CD4-positive, alpha-beta T cell treated with Interleukin-17A for 4 hours (primary cell): ENCODE results near the gene LGALS9.
"Not testable (repeated sequence)": the region's sequence is repeated elsewhere in the genome, so short reads cannot be mapped to it uniquely, and the experiment has no call there.

Experiments used
- DNase-seq: peaks from one replicate; pipeline ENCODE4 v3.0.0-alpha.2; 2020; ENCODE audit warnings: mixed read lengths

Gene LGALS9

DNA sequence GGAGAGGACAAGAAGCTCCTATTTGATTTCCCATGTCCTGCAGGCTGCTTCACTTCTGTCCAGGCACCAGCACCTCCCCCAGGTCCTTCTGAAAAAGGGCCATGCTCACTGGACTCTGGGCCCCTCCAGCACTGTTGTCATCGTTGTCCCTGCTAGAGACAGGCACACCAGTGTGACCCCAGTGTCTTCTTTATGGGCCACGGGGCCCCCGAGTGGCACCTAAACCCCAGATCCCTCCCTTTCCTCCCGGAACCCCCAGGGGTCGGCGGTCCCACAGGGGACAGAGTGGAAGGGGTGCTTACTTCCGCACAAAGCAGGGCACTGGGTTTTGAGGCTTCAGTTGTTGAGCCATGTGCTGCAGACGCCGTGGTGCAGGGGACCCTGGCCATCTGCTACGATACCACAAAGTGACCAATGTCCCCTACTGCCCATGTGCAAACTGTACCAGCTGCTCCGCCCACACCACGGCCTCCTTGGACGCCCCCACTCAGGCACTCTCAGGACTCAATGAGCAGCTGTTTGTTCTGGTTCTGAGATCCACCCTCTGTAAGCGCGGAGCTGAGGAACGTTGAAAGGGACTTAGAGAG lies 24.6 kb downstream of the LGALS9 start:
- not testable (repeated sequence) for DNase-seq

DNA sequence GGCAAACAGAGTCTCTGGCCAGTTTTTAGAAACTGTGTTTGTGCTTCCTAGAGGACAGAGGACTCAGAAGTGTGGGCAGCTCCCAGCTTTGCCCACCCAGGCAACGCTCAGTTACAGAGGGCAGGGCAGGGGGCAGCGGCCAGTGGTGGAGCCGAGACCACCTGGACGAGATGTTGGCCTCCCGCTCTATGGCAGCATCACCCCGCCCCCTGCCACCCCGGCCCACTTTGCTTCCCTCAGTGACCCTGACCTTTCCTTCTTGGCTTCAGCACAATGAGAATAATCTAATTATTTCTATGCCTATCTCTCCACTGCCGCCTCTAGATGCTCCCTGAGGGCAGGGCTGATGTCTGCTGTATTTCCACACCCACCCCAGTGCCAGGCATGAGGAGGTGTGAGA lies 25.6 kb downstream of the LGALS9 start:
- not testable (repeated sequence) for DNase-seq

DNA sequence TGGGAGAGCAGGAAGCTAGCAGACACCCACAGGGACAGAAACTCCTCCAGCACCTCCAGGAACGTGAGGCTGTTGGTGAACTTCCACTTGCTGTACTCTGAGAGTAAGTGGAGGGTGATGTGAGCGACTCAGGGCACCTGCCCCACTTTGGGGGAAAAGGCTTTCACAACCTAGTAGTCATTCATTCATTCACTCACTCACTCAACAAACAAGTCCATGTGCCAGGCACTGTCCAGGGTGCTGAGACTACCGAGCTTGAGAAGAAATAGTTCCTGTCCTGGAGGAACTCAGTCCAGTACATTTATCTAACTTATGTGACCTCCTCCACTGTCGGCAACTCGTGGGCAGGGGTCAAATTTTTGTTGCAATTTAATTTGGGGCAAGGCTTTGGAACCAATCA lies 26.6 kb downstream of the LGALS9 start:
- DNase-seq = no peak

DNA sequence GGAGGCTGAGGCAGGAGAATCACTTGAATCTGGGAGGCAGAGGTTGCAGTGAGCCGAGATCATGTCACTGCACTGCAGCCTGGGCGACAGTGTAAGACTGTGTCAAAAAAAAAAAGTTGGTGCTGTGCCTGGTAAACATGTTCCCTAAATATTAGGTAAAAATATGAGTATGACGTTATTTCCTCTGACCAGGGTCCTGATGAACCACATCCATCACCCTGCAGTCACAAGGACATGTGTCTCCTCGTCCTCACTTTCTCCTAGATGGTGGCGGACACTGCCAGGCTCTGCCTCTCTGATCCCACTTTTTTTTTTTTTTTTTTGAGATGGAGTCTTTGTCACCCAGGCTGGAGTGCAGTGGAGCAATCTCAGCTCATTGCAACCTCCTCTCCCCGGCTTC lies 28.7 kb downstream of the LGALS9 start:
- DNase-seq = no peak

DNA sequence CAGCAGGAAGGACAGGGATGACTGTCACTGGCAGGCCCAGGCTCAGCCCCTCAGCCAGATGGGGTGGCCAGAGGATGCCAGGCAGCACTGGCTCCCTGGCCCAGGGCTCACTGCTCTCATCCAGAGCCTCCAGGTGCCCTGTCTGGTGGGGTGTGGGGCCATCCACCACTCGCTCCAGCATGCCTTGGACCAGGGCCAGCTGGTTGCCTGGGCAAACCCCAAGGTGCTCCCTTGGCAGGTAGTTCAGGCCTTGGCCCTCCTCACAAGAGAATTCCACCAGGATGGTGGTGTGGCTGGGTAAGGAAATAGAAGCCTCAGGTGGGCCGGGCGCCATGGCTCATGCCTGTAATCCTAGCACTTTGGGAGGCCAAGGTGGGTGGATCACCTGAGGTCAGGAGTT lies 29.4 kb downstream of the LGALS9 start:
- DNase-seq = no peak

DNA sequence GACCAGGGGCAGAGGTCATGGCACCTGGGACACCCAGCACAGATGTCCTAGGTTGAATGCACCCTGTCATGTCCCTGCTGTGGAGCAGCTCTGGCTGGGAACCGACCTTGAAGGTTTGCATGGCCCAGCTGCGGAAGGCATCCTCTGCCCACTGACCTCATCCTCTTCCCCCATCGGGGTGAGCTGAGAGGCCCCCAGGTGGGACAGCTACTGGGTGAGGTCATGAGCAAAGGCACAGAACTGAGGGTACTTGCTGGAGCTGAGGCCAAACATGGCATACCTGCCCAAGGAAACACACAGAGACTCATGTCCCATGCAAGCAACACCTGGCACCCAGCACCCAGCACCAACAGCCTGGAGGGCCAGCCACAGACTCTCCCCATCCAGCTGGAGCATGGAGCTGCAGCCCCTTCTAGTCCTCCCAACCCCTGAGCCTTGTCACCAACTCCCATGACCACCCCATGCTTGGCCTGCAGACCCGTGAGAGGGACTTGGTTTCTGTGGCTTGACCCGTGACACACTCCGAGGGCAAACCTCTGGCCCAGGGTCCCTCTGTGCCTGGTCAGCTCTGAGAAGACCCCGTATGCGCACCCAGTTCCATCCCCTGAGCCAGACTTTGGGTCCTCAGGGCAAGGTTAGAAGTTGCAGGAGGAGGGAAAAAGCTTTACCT lies 33.1 kb downstream of the LGALS9 start:
- no peak for DNase-seq

DNA sequence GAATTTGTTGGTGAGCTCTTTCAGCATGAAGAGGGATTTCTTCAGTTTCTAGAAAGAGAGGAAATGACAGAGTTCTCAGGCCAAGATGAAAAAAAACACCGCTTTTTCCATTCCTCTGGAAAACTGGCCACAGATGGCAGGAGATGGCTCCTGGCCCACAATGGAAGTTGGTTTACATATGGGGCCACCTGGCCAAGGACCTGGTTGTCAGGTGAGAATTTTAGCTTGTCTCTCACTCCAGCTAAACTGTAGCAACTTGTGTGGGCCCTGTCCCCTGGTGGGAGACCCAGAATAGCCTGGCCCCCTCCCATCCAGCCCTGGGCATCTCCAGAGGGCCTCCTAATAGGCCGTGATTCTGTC lies 33.6 kb downstream of the LGALS9 start:
- DNase-seq = no peak

DNA sequence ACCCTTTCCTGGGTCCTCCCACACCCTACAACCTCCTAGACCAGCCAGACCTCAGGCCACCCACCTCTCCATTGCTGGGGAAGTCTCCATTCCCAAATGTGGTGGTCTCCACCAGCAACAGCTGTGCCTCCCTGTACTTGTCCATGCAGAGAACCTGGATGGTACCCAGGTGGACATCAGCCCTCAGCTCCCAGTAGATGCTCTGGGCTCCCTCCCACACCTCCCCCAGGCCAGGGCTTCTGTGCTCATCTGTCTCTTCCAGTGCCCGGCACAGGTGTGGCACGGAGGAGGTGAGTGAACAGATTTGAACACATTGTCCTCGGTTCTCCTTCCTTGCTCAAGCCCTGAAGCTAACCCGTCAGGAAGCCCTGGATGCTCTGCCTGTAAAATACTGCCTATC lies 34.6 kb downstream of the LGALS9 start:
- DNase-seq = no peak

DNA sequence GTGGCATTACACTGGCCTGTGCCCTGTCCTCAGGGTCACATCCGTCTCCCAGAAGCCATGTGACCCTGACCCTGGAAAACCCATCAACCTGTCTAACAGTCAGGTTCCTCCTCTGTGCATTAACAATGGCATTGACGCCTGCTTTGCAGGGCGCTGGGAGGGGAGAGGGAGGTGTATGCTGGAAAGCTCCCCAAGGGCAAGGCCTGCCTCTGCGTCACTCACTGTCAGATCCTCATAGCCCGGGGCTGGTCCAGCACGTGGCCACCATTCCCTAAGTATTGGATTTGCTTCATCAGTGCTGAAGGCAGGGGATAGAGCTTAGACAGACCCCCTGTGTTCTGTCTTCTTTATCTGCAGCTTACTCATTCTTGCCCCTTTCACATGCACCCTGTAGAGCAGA lies 35.3 kb downstream of the LGALS9 start:
- DNase-seq = not testable (repeated sequence)

DNA sequence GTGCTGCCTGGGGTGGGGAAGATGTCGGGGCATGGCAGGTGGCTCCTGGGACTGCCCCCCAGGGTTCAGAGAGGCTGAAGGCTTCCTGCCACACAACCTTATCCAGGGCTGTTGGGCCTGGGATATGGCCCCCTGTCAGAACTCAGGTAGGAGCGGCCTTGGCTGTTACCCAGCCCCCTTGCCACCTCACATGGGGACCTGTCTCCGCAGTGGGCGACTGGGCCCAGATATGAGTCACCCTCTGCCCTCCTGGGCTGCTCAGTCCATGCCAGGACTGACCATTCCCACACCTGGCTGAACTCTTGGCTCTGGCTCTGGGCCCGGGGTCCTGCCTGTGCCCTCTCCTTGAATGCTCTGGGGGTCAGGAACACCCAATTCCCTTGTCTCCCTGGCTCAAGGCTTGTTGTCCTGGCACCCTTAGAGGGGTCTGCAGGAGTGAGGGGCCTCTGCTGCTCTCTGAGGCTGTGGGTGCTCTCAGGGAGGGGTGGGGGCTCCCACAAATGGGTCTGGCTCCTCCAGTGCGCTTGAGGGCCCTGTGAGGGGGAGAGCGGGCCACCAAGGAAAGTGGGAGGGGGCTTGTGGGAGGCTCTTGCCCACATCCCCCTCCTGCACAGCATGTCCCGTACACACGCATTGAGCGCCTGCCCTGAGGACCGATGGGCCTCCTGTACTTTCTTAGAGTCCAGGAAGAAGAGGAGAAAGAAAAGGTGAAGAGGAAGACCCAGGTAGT lies 36.0 kb downstream of the LGALS9 start:
- no peak for DNase-seq

DNA sequence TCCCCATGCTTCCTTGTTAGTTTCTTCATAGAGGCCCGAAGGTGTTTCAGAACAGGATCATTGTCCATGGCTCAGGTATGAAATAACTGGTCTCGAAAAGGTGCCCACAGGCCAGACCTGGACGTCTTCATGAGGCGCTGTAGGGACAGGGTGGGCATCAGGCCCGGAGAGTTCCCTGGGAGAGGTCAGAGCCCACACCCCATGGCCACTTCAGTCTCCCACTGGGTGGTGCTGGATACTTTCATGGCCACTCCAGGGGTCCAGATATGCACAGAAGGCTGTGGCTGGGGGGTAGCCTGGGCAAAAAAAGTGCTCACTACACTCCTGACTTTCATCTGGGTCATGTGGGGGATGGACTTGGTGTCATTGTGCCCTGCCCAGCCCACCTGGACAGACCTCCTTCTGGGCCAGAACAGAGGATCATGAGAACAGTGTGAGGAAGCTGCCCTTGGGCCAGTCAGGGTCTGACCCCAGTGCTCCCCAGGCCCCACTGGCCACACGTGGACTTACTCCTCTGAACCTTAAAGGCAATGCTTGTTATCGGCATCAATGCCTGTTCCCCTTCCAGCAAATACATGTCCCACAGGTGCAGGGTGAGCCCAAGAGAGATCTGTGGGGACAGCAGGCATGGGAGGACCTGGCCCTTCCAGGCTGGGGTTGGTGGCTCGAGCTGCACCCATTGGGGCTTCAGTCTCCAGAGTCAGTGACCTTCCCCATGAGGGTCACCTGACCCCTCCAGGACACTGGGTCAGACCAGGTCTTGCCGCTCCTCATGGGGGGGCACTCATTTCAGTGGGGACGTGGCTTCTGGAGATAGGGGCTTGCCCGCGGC lies 36.9 kb downstream of the LGALS9 start:
- no peak for DNase-seq

DNA sequence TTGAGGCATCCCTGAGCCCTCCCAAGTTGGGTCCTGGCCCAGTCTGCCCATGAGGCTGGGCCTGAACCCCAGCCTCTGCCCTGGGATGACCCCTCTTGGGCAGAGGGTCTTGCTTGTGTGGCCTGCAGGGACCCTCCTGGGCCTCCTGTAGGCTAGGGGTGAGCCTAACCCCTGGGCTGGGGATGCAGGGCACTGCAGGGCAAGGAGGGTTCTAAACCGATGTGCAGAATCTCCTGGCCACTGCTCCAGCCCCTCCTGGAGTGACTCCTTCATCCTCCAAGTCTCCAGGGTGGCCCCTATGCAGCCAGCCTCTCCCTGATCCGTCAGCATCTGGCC lies 37.5 kb downstream of the LGALS9 start:
- no peak for DNase-seq

DNA sequence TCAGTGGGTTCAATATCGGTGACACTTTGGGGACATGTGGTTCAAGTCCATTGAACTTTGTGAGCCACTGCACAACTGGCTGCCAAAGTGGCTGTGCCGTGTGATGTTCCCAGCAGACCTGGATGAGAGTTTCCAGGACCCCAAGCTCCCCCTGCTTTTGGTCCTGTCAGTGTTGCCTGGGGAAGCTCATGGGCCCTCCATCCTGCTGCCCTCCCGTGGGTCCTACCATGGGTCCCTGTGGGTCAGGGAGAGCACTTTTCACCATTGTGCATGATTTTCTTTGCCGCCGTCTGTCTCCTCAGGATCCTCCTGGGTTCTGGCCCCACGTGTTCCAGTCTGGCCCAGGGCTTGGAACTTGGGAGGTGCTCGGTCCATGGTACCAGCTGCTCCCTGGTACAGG lies 38.1 kb downstream of the LGALS9 start:
- DNase-seq = no peak

DNA sequence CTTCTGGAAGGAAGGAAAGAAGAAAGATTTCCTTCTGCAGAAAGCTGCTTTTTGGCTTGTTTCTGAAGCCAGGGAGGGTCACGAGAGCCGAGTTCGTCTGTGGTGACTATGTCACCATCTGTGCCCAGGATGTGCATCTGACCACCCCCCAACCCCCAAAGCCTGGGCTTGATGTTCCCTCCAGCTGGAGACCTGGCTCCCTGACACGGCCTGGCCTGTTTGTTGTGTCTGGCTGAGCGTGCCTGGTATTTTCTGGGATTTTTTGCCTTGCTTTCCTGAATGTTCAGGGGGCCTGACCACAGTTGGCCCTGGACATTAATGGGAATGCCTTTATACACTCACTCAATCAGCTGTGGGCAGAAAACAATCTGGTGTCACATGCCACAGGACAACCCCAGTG lies 38.9 kb downstream of the LGALS9 start:
- no peak for DNase-seq

DNA sequence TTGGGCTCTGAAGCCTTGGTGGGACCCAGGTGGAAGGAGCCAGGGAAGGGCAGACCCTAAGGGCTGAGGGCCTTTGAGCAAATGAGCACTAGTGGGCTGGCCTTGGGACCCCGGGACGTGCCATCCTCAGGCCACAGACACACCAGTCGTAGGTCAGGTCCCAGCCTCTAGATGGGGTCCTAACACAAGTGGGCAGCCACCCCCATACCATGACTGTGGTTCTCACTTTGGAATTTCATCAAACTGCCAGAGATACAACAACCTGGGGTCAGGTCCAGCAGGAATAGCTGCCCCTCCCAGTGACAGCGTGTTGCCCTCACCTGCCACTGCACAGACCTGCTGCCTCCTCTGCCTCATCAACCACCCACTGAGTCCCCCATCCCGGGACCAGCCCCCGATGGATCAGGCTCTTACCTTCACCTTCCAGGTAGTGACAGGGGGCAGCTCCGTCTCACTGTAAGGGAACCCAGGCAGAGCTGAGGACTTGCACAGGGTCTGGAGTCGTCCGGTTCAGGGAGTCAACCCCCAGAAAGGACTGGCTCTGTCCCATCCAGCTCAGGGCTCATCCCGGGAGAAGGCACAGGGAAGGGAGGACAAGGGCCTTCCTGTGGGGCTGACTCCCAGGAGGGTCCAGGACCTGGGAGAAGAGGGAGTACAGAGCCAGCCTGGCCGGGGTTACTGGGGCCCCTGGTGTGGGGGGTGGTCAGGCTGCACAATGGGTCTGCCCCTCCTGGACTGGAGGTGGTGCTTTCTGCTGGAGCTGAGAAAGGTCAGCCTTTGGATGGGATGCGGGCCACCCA lies 40.0 kb downstream of the LGALS9 start:
- DNase-seq = no peak

DNA sequence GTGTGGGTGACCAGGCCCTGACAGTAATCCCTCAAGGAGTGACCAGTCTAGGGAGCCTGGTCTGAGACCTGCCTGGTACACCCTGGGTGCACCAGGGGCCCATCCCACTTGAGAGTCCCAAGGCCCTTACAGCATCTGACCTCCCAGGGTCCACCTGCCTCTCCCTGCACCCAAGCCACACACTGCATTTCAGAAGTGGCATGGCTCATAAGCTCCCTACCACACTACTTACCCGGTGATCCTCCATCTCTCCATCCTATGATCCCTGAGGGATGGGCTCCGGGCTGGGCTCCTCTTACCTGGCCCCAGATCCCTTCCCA lies 40.6 kb downstream of the LGALS9 start:
- DNase-seq = no peak

DNA sequence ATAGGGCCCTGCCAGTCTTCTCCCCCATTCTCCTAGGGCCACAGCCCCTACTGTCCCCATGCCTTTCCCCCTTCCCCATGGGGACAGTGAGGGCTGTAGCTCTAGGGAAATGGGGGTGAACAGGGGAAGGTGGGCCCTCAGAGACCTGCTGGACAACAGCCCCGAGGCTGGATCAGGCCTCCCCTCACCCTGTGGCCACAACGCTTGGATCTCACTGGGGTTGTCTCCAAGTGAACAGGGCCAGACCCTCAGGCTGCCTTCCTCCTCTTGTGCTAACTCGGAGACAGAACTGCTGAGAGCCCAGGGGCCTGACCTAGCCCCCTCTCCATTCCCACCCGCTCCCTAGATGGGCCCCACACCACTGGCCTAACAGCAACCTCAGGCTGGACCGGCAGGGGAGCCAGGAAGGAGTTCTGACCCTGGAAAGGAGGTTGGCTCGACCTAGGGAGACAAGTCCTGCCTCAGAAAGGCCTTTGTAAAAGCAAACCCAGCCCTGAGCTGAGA lies 41.0 kb downstream of the LGALS9 start:
- not testable (repeated sequence) for DNase-seq

DNA sequence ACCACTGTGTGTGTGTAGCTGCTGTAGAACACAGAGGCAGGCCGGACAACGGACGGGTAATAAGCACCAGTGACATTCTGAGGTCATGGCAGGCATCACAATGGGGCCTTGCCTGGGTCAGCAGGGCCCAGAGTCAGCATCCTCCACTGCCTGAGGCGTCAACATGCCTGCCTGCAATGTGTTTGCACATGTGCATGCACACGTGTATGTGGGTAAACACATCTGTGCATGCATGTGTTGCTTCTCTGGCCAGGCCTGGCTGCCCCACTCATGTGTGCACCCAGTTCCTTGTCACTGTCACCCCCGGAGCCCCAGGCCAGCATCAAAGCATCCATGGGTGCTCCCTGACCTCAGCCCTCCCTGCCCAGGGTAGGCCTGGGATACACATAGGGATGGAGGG lies 43.3 kb downstream of the LGALS9 start:
- no peak for DNase-seq

DNA sequence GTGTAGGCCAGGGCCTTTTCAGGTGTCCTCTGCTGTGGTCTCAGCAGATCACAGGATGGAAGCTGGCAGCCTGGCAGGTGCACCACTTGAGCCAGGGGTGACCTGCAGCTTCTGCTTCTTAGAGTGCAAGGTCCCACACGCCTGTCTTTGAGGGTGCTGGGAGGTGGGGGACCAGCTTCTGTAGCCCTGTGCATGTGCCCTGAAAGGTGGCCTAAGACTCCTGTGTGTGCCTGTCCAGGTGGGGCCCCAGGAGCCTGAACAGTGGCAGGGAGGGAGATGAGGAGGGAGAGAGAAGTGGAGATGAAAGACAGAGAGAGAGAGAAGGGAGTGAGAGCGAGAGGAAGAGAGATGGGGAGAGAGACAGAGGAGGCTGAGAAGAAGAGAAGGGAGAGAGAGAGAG lies 46.2 kb downstream of the LGALS9 start:
- DNase-seq = no peak

DNA sequence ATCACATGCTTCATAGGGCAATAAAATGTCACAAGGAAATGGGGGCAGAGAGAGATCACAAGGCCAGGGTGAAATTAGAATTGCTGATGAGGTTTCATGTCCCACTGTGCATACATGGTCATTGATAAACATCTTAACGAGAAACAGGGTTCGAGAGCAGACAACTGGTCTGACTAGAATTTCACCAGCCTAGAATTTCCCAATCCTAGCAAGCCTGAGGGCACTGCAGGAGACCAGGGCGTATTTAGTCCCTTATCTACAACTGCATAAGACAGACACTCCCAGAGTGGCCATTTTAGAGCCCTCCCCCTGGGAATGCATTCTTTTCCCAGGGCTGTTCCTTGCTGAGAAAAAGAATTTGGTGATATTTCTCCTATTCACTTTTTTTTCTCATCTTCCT lies 55.3 kb downstream of the LGALS9 start:
- not testable (repeated sequence) for DNase-seq

DNA sequence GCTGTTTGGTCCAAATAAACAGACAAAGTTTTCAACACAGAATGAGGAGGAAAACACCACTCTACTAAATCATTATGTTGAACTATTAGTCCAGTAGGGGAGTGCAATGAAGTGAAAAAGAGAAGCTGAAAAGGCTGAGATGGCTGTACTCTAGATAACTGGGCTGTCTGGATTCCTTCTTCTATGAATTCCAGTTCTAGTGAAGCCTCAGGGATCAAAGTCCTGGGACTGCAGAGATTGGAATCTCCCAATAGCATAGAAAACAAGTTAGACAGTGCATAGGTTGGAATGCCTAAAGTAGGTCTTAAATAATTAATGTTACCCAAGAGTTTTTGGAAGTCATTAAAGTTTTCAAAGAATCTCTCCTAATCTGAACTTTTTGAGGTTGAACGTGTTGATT lies 59.9 kb downstream of the LGALS9 start:
- DNase-seq = no peak

DNA sequence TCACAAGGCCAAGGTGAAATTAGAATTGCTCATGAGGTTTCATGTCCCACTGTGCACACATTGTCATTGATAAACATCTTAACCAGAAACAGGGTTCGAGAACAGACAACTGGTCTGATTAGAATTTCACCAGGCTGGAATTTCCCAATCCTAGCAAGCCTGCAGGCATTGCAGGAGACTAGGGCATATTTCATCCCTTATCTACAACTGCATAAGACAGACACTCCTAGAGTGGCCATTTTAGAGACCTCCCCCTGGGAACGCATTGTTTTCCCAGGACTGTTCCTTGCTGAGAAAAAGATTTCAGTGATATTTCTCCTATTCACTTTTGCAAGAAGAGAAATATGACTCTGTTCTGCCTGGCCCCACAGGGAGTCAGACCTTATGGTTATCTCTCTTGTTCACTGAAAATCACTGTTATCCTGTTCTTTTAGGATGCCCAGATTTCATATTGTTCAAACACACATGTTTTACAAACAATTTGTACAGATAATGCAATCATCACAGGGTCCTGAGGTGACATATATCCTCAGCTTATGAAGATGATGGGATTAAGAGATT lies 64.3 kb downstream of the LGALS9 start:
- DNase-seq = not testable (repeated sequence)
